Activated T-cell treated with anti-CD3 and anti-CD28 coated beads, Interleukin-2, amount 50 U/mL, for 1 hour (primary cell): ENCODE measurements around the gene TAGLN.
"Not testable (repeated sequence)": the region's sequence is repeated elsewhere in the genome, so short reads cannot be mapped to it uniquely, and the experiment has no call there.

Source experiments
- DNase-seq: peaks from one replicate; pipeline ENCODE4 v3.0.0-alpha.2; 2020

Gene TAGLN

GRCh38 chr11:117197516-117198456 lies 1.4 kb upstream of the TAGLN start:
- DNase-seq: no peak

GRCh38 chr11:117198613-117199012 lies 557 bp upstream of the TAGLN start:
- no peak for DNase-seq

- no peak for DNase-seq
Observed at GRCh38 chr11:117199916-117200812, 994 bp downstream of the TAGLN start.

GRCh38 chr11:117200813-117201657 lies 1.9 kb downstream of the TAGLN start:
- no peak for DNase-seq

- no peak for DNase-seq
Observed at GRCh38 chr11:117201658-117202305, 2.6 kb downstream of the TAGLN start.

GRCh38 chr11:117202386-117203068 lies 3.4 kb downstream of the TAGLN start:
- no peak for DNase-seq

GRCh38 chr11:117203069-117203407 lies 3.9 kb downstream of the TAGLN start:
- no peak for DNase-seq

- DNase-seq: no peak
Observed at GRCh38 chr11:117204283-117205080, 5.3 kb downstream of the TAGLN start.

- no peak for DNase-seq
Observed at GRCh38 chr11:117205211-117205818, 6.1 kb downstream of the TAGLN start.

- DNase-seq: not testable (repeated sequence)
Observed at GRCh38 chr11:117206111-117206510, 6.9 kb downstream of the TAGLN start.

GRCh38 chr11:117206859-117207258 lies 7.7 kb downstream of the TAGLN start:
- DNase-seq: not testable (repeated sequence)

GRCh38 chr11:117207481-117207880 lies 8.3 kb downstream of the TAGLN start:
- not testable (repeated sequence) for DNase-seq

- not testable (repeated sequence) for DNase-seq
Observed at GRCh38 chr11:117208710-117209109, 9.5 kb downstream of the TAGLN start.

- not testable (repeated sequence) for DNase-seq
Observed at GRCh38 chr11:117209351-117210125, 10.4 kb downstream of the TAGLN start.

GRCh38 chr11:117210620-117211019 lies 11.4 kb downstream of the TAGLN start:
- DNase-seq: no peak

GRCh38 chr11:117212697-117213355 lies 13.7 kb downstream of the TAGLN start:
- DNase-seq: no peak

GRCh38 chr11:117214404-117215110 lies 15.4 kb downstream of the TAGLN start:
- no peak for DNase-seq
